Prostate gland (tissue), 2 donors: Measurements from ENCODE around the gene LPIN3. TPM values are rescaled to one million over a fixed set of nuclear protein-coding genes. Genes with fewer than 3 reads are reported as not detected.

ENCODE experiments used
- DNase-seq: peaks from one replicate; pipeline ENCODE4 v3.0.0-alpha.2; 2019; ENCODE audit warnings: low spot score
- H3K27ac ChIP-seq, 2 donors: fragments of 200-600 bp; sonication (generic); 2 replicates each; pipeline ENCODE4 v1.5.1; 2017 to 2019
- H3K27me3 ChIP-seq: fragments of 200-600 bp; sonication (generic); replicated peaks from 2 replicates; pipeline ENCODE4 v1.5.1; 2019; ENCODE audit not compliant: insufficient read depth
- H3K36me3 ChIP-seq, 2 donors: fragments of 200-600 bp; sonication (generic); 1 replicate in 1 of 2; 2 replicates in 1 of 2; pipeline versions ENCODE4 v1.5.1 to v1.8.1; 2017 to 2019
- H3K4me1 ChIP-seq: fragments of 200-600 bp; sonication (generic); replicated peaks from 2 replicates; pipeline ENCODE4 v1.5.1; 2019
- H3K4me3 ChIP-seq, 2 donors: fragments of 200-600 bp; sonication (generic); 2 replicates each; pipeline ENCODE4 v1.5.1; 2017 to 2019
- H3K9me3 ChIP-seq: fragments of 200-600 bp; sonication (generic); 2 replicates; pipeline ENCODE4 v1.5.1; 2017
- CTCF ChIP-seq, 4 experiments: fragments of 200-600 bp in 2 of 4; fragments of 450-650 bp in 2 of 4; sonication (generic) in 2 of 4; IDR thresholded peaks; 1 replicate in 3 of 4; 2 replicates in 1 of 4; pipeline ENCODE4 v1.5.1; 2016 to 2019; ENCODE audit warnings: antibody characterized with exemption in 4 of 4, mild to moderate bottlenecking in 2 of 4, moderate library complexity in 2 of 4
- POLR2A ChIP-seq: fragments of 450-650 bp; IDR thresholded peaks from one replicate; pipeline ENCODE4 v1.6.1; 2016; ENCODE audit warnings: antibody characterized with exemption, mild to moderate bottlenecking
- POLR2AphosphoS5 ChIP-seq: sonication (generic); formaldehyde crosslinking; IDR thresholded peaks from one replicate; pipeline ENCODE4 v1.6.1; 2017; ENCODE audit warnings: antibody characterized with exemption
- WGBS: methylation state at CpG from one replicate; pipeline ENCODE4 v1.1.5; 2018; 5-methylcytosine and 5-hydroxymethylcytosine counted together
- intact Hi-C: fragments of 100-400 bp; cut with DNase I; formaldehyde crosslinking; loops from one replicate; pipeline ENCODE4 v1.14.2; 2022
- total RNA-seq, 2 donors: library from RNA; depleted of rRNA; stranded (reverse); fragments of >200 nt; gene quantifications; one replicate each; pipeline ENCODE4 v1.1.0, GENCODE V29; 2016

LPIN3 gene
- total RNA-seq, 2 donors from 2014 or later, result 16.2 to 30.4 TPM

- Histone ChIP-seq H3K9me3 (no peaks in the 10 kb centered on the region), H3K27me3 (no peaks in the 10 kb centered on the region), H3K4me1 (no peaks in the 10 kb centered on the region), H3K27ac (no peak overlapping the region), H3K4me3 (no peak overlapping the region), H3K36me3 (peaks cover 0 to 5% of the 10 kb centered on the region in 2 donors)
- TF ChIP-seq POLR2A (no peak), CTCF (IDR thresholded peaks at IDR 0.05) (no peak), POLR2AphosphoS5 (no peak)
- no peak for DNase-seq
- WGBS, result 90% methylated on average over 5 of the region's 5 CpGs
- intact Hi-C loops, result no loop called here
Observed at GRCh38 chr20:41352666-41353065, 12.0 kb downstream of the LPIN3 start.

GRCh38 chr20:41353530-41353929 lies 12.9 kb downstream of the LPIN3 start:
- intact Hi-C loops, result no loop called here
- Histone ChIP-seq H3K36me3 (peaks cover 0 to 5% of the 10 kb centered on the region in 2 donors), H3K4me3 (no peak overlapping the region)

GRCh38 chr20:41355192-41355591 lies 14.6 kb downstream of the LPIN3 start:
- Histone ChIP-seq H3K9me3 (no peaks in the 10 kb centered on the region), H3K4me1 (no peaks in the 10 kb centered on the region), H3K4me3 (no peak overlapping the region), H3K36me3 (no peaks in the 10 kb centered on the region), H3K27ac (no peak overlapping the region), H3K27me3 (no peaks in the 10 kb centered on the region)
- TF ChIP-seq POLR2AphosphoS5 (no peak), CTCF (IDR thresholded peaks at IDR 0.05) (no peak), POLR2A (no peak)
- WGBS, result 100% methylated on average over 3 of the region's 3 CpGs
- DNase-seq, result no peak
- intact Hi-C loops, result no loop called here

More at GRCh38 chr20:41353530-41353929, 12.9 kb downstream of the LPIN3 start:
- Histone ChIP-seq H3K27ac (no peak overlapping the region), H3K27me3 (no peaks in the 10 kb centered on the region), H3K9me3 (no peaks in the 10 kb centered on the region), H3K4me1 (no peaks in the 10 kb centered on the region)
- TF ChIP-seq POLR2AphosphoS5 (no peak), CTCF (IDR thresholded peaks at IDR 0.05) (no peak), POLR2A (no peak)
- DNase-seq, result no peak

GRCh38 chr20:41355598-41356203 lies 15.1 kb downstream of the LPIN3 start:
- Histone ChIP-seq H3K4me1 (no peaks in the 10 kb centered on the region), H3K27me3 (no peaks in the 10 kb centered on the region), H3K27ac (no peak overlapping the region), H3K9me3 (no peaks in the 10 kb centered on the region), H3K36me3 (no peaks in the 10 kb centered on the region), H3K4me3 (no peak overlapping the region)
- DNase-seq, result no peak
- WGBS, result 92% methylated on average over 5 of the region's 7 CpGs
- no peak for TF ChIP-seq CTCF (IDR thresholded peaks at IDR 0.05)
- TF ChIP-seq POLR2AphosphoS5, result no peak
- TF ChIP-seq POLR2A, result no peak
- intact Hi-C loops, result no loop called here

- TF ChIP-seq CTCF (IDR thresholded peaks at IDR 0.05) (no peak), POLR2A (no peak), POLR2AphosphoS5 (no peak)
- Histone ChIP-seq H3K4me3 (no peak overlapping the region), H3K9me3 (no peaks in the 10 kb centered on the region), H3K27ac (no peak overlapping the region), H3K4me1 (no peaks in the 10 kb centered on the region), H3K27me3 (no peaks in the 10 kb centered on the region), H3K36me3 (no peaks in the 10 kb centered on the region)
- WGBS, result 81% methylated on average over 12 of the region's 13 CpGs
- intact Hi-C loops, result no loop called here
- no peak for DNase-seq
Observed at GRCh38 chr20:41356951-41357350, 16.3 kb downstream of the LPIN3 start.
